ENCODE data around the gene DDX59.

Gene DDX59

GRCh38 chr1:200683298-200683697 is 13.6 kb upstream of the DDX59 start:
- peaks cover 2% of the 10 kb centered on the region for H3K27me3 Mint-ChIP-seq
- H3K9me3 Mint-ChIP-seq: no peaks in the 10 kb centered on the region
- ATAC-seq (ENCODE audit: low read depth): no peak
- DNase-seq (ENCODE audit: low spot score in 2 of 2): no peak
- H3K4me1 Mint-ChIP-seq: no peaks in the 10 kb centered on the region
- H3K36me3 Mint-ChIP-seq: no peaks in the 10 kb centered on the region
- H3K4me3 Mint-ChIP-seq: no peak overlapping the region
- no peak overlapping the region for H3K27ac Mint-ChIP-seq

GRCh38 chr1:200681231-200681630 is 11.5 kb upstream of the DDX59 start:
- Mint-ChIP-seq H3K27ac (no peak overlapping the region), H3K4me1 (no peaks in the 10 kb centered on the region), H3K9me3 (no peaks in the 10 kb centered on the region), H3K36me3 (no peaks in the 10 kb centered on the region), H3K27me3 (no peaks in the 10 kb centered on the region), H3K4me3 (no peak overlapping the region)
- ATAC-seq (ENCODE audit: low read depth) (no peak), DNase-seq (ENCODE audit: low spot score in 2 of 2) (no peak)

DNA sequence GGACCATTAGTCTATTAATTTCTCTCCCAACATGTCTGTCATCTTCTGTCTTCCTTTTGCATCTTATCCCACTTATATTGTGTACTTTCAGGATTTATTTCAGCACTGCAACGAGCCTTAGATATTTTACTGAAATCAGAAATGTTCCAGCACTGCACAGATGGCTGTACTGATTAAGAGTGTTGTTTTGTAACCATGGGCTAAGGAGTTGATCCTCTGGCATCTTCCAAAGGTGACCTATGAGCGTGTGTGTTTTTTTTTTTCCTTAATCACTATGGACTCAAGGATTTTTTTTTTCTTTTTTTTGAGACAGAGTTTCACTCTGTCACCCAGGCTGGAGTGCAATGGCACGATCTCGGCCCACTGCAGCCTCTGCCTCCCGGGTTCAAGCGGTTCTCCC is 7.1 kb upstream of the DDX59 start:
- Mint-ChIP-seq H3K9me3 (no peaks in the 10 kb centered on the region), H3K4me3 (no peak overlapping the region), H3K36me3 (no peaks in the 10 kb centered on the region), H3K27me3 (no peaks in the 10 kb centered on the region), H3K4me1 (no peaks in the 10 kb centered on the region), H3K27ac (peak overlapping the region; percentile 25)
- DNase-seq (ENCODE audit: low spot score in 2 of 2): no peak
- no peak for ATAC-seq (ENCODE audit: low read depth)

DNA sequence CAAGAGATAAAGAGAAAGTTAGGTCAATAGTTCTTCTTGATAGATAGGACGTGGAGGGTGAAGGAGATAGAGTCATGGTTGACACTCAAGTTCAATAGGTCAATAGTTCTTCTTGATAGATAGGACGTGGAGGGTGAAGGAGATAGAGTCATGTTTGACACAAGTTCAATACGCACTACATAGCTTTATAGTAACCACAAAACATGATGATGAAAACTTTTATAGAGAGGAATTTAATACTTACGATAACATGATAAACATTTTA is 5.8 kb upstream of the DDX59 start:
- no peak overlapping the region for H3K27ac Mint-ChIP-seq
- DNase-seq (ENCODE audit: low spot score in 2 of 2) (no peak), ATAC-seq (ENCODE audit: low read depth) (no peak)
- no peaks in the 10 kb centered on the region for H3K36me3 Mint-ChIP-seq
- peaks cover 8% of the 10 kb centered on the region for H3K4me1 Mint-ChIP-seq
- H3K9me3 Mint-ChIP-seq: no peaks in the 10 kb centered on the region
- H3K4me3 Mint-ChIP-seq: no peak overlapping the region
- no peaks in the 10 kb centered on the region for H3K27me3 Mint-ChIP-seq

- no peak overlapping the region for H3K27ac Mint-ChIP-seq
- DNase-seq (ENCODE audit: low spot score in 2 of 2) (no peak), ATAC-seq (ENCODE audit: low read depth) (no peak)
Observed at GRCh38 chr1:200674838-200675587, 5.3 kb upstream of the DDX59 start.

DNA sequence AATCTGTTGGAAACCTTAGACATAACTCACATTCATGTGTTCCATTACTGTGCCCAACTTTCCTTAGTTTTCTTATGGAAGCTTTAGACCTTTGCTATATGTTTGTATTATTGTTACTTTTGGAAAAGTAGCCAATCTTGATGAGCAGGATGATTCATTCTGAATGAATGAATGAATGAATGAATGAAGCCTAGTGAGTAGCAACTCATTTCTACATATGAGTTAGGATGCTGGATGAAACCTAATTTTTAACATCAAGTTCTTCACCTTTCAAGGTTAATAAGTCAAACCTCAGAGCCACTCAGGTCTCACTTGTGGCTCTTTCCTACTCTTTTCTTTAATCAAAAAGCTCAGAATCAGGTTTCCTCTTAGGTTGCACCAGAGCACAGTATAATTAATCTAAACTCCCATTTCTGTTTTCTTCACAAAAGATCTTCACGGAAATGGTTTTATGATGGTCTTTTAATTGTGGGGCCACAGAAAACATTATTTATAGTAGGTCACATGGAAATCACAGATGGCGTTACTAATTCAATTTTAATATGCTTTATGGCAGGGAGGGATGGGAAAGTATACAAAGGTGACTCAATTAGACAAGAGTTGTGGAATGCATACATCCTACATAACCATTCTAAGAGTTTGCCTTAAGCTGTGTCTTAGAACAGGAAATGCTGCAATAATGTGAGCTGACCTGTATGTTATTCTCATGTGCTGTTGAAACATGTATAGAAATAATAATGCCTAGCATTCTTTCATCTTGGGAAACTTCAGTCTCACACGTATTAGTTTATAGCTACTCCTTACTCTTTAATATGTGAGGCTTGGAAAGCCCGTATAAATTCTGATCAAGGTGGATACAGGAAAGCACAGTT is 4.5 kb upstream of the DDX59 start:
- H3K4me3 Mint-ChIP-seq: no peak overlapping the region
- H3K36me3 Mint-ChIP-seq: no peaks in the 10 kb centered on the region
- H3K4me1 Mint-ChIP-seq: peaks cover 13% of the 10 kb centered on the region
- H3K9me3 Mint-ChIP-seq: no peaks in the 10 kb centered on the region
- no peak for ATAC-seq (ENCODE audit: low read depth)
- H3K27me3 Mint-ChIP-seq: no peaks in the 10 kb centered on the region
- H3K27ac Mint-ChIP-seq: no peak overlapping the region
- DNase-seq (ENCODE audit: low spot score in 2 of 2): no peak

More at GRCh38 chr1:200674838-200675587, 5.3 kb upstream of the DDX59 start:
- Mint-ChIP-seq H3K4me3 (no peak overlapping the region), H3K9me3 (no peaks in the 10 kb centered on the region), H3K4me1 (peaks cover 11% of the 10 kb centered on the region), H3K36me3 (no peaks in the 10 kb centered on the region), H3K27me3 (no peaks in the 10 kb centered on the region)

GRCh38 chr1:200671235-200671786 is 1.6 kb upstream of the DDX59 start:
- H3K27me3 Mint-ChIP-seq: no peaks in the 10 kb centered on the region
- H3K27ac Mint-ChIP-seq: peak overlapping the region; percentile 90
- ATAC-seq (ENCODE audit: low read depth) (no peak), DNase-seq (ENCODE audit: low spot score in 2 of 2) (no peak)
- H3K36me3 Mint-ChIP-seq: peaks cover 5% of the 10 kb centered on the region
- H3K9me3 Mint-ChIP-seq: no peaks in the 10 kb centered on the region
- H3K4me1 Mint-ChIP-seq: peaks cover 23% of the 10 kb centered on the region
- peak overlapping the region; percentile 41 for H3K4me3 Mint-ChIP-seq

DNA sequence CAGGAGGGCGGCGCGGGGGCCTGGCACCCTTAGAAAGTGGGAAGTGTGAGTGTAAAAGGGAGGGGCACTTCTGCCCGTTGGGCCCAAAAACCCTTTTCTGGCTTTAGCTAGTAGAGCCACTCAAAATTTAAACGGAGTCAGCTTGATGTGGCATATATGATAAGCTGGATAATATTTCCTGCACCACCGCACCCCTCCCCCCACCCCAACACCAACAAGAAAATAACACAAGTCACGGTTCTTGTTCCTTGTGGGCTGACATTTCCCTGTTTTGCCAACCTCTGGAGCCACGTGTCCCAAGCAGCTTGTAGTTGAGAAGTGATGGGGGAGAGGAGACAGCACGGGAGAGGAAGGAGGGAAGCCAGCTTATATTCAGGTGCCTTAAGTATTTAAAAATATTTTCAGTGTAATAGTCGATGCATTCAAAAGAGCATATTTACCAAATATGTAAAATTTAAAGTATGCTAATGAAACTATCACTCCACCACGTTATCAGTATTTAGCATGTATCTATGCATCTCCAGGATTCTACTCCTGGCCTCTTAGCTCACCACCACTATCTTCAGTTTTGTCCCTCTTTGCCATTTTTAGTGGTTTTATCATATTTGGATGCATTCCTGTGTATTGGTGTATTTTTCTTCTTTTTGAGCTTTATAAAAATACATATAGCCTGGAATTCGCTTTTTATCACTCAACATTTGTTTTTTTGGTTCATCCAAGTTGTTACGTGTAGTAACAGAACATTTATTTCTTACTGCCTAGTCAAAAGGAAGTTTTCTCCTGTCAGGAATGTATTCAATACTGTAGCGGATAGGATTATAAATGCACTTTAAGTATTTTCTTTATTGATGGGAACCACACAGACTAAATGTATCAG is 773 bp upstream of the DDX59 start:
- Mint-ChIP-seq H3K4me3 (peak overlapping the region; percentile 95), H3K4me1 (peaks cover 29% of the 10 kb centered on the region), H3K9me3 (no peaks in the 10 kb centered on the region), H3K27me3 (no peaks in the 10 kb centered on the region), H3K36me3 (peaks cover 10% of the 10 kb centered on the region), H3K27ac (peak overlapping the region; percentile 90)
- ATAC-seq (ENCODE audit: low read depth): peak; percentile 16
- no peak for DNase-seq (ENCODE audit: low spot score in 2 of 2)

DNA sequence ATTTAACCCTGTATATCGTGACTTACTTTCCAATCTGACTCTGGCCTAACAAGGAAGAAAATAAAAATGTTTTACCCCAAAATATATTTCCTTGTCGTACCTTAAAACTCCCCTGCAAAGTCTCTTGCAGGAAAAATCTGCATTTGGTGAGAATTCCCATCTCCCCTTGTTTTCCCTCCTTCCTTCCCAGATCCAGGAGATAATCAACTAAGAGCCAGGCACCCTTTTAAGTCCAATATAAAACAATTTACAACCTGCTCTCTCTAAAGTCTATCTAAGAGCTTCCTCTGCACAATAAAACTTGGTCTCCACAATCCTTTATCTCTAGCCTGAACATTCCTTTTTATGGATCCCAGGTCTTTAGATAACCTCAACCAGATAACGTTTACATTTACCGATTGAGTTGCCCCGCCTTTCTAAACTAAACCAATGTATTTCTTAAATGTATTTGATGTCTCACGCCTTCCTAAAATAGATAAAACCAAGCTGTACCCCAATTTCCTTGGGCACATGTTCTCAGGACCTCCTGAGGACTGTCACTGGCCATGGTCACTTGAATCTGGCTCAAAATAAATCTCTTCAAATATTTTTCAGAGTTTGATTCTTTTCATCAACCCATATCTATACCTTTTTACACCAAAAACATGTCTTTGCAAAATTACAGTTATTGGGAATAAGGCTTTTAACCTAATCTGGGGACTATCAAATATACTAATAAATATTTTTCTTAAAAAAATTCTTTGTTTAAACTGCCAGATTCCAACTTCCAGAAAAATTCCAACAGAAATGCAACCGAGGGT is 993 bp downstream of the DDX59 start:
- H3K9me3 Mint-ChIP-seq: no peaks in the 10 kb centered on the region
- no peaks in the 10 kb centered on the region for H3K27me3 Mint-ChIP-seq
- H3K27ac Mint-ChIP-seq: peak overlapping the region; percentile 90
- H3K4me1 Mint-ChIP-seq: peaks cover 34% of the 10 kb centered on the region
- H3K36me3 Mint-ChIP-seq: peaks cover 19% of the 10 kb centered on the region
- DNase-seq (ENCODE audit: low spot score in 2 of 2) (no peak), ATAC-seq (ENCODE audit: low read depth) (no peak)
- H3K4me3 Mint-ChIP-seq: peak overlapping the region; percentile 95

DNA sequence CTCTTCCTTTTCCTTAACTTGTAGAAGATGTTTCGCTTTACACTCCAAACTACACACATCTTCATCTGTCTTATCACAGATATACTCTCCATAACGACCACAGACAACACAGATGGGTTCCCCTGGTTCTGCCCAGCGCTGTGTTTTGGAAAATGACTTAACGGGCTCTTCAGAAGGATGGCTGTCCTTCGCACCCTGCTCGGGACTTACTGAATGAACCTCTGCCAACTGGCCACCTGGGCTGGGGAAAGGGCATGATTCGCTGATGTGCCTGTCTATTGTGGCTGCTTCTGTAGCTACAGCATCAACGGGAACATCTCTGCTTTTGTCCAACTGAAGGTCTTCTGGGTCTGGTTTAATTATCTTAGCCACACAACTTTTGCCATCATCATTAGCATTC is 3.4 kb downstream of the DDX59 start:
- peaks cover 34% of the 10 kb centered on the region for H3K4me1 Mint-ChIP-seq
- no peak for DNase-seq (ENCODE audit: low spot score in 2 of 2)
- ATAC-seq (ENCODE audit: low read depth): no peak
- no peaks in the 10 kb centered on the region for H3K9me3 Mint-ChIP-seq
- H3K4me3 Mint-ChIP-seq: no peak overlapping the region
- H3K27me3 Mint-ChIP-seq: no peaks in the 10 kb centered on the region
- H3K27ac Mint-ChIP-seq: peak overlapping the region; percentile 50
- peaks cover 24% of the 10 kb centered on the region for H3K36me3 Mint-ChIP-seq

GRCh38 chr1:200665861-200666260 is 3.8 kb downstream of the DDX59 start:
- Mint-ChIP-seq H3K27me3 (no peaks in the 10 kb centered on the region), H3K27ac (peak overlapping the region; percentile 50), H3K9me3 (no peaks in the 10 kb centered on the region), H3K4me3 (no peak overlapping the region), H3K36me3 (peaks cover 27% of the 10 kb centered on the region), H3K4me1 (peaks cover 32% of the 10 kb centered on the region)
- ATAC-seq (ENCODE audit: low read depth): no peak
- no peak for DNase-seq (ENCODE audit: low spot score in 2 of 2)

- DNase-seq (ENCODE audit: low spot score in 2 of 2) (no peak), ATAC-seq (ENCODE audit: low read depth) (no peak)
- H3K27me3 Mint-ChIP-seq: no peaks in the 10 kb centered on the region
- H3K27ac Mint-ChIP-seq: no peak overlapping the region
- no peaks in the 10 kb centered on the region for H3K9me3 Mint-ChIP-seq
- peaks cover 37% of the 10 kb centered on the region for H3K36me3 Mint-ChIP-seq
- no peak overlapping the region for H3K4me3 Mint-ChIP-seq
- peaks cover 13% of the 10 kb centered on the region for H3K4me1 Mint-ChIP-seq
Observed at GRCh38 chr1:200660719-200661118, 9.0 kb downstream of the DDX59 start.

DNA sequence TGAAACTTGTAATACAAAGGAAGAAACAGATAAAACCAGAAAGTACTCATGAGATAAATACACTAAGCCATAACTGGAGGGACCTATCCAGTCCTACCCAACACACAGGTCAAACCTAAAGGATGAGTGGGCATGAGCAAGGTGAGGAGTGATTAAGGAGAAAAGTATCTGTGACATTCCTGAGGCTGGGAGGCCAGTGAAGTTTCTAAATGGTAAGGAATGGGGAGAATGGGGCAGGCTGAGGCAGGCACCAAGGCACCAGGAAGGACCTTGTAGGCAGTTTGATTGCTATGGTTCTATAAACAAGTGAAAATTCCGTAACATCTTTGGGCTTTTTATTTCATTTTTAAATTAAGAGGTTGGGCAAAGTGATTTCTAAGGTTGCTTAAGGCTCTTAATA is 10.4 kb downstream of the DDX59 start:
- H3K9me3 Mint-ChIP-seq: no peaks in the 10 kb centered on the region
- no peaks in the 10 kb centered on the region for H3K27me3 Mint-ChIP-seq
- no peak overlapping the region for H3K27ac Mint-ChIP-seq
- no peak overlapping the region for H3K4me3 Mint-ChIP-seq
- DNase-seq (ENCODE audit: low spot score in 2 of 2) (no peak), ATAC-seq (ENCODE audit: low read depth) (no peak)
- H3K36me3 Mint-ChIP-seq: peaks cover 34% of the 10 kb centered on the region
- peaks cover 21% of the 10 kb centered on the region for H3K4me1 Mint-ChIP-seq
